ENCODE measurements around the gene WFS1.

The WFS1 gene

GRCh38 chr4:6307891-6308290 is 38.2 kb downstream of the WFS1 start:
- no peak overlapping the region for H3K4me3 ChIP-seq (ENCODE audit: low read depth, low read length)
- TF ChIP-seq, protein P1, sequence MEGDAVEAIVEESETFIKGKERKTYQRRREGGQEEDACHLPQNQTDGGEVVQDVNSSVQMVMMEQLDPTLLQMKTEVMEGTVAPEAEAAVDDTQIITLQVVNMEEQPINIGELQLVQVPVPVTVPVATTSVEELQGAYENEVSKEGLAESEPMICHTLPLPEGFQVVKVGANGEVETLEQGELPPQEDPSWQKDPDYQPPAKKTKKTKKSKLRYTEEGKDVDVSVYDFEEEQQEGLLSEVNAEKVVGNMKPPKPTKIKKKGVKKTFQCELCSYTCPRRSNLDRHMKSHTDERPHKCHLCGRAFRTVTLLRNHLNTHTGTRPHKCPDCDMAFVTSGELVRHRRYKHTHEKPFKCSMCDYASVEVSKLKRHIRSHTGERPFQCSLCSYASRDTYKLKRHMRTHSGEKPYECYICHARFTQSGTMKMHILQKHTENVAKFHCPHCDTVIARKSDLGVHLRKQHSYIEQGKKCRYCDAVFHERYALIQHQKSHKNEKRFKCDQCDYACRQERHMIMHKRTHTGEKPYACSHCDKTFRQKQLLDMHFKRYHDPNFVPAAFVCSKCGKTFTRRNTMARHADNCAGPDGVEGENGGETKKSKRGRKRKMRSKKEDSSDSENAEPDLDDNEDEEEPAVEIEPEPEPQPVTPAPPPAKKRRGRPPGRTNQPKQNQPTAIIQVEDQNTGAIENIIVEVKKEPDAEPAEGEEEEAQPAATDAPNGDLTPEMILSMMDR (IDR thresholded peaks at IDR 0.05; ENCODE audit: borderline replicate concordance, insufficient read depth, low read depth, low read length): no peak

DNA sequence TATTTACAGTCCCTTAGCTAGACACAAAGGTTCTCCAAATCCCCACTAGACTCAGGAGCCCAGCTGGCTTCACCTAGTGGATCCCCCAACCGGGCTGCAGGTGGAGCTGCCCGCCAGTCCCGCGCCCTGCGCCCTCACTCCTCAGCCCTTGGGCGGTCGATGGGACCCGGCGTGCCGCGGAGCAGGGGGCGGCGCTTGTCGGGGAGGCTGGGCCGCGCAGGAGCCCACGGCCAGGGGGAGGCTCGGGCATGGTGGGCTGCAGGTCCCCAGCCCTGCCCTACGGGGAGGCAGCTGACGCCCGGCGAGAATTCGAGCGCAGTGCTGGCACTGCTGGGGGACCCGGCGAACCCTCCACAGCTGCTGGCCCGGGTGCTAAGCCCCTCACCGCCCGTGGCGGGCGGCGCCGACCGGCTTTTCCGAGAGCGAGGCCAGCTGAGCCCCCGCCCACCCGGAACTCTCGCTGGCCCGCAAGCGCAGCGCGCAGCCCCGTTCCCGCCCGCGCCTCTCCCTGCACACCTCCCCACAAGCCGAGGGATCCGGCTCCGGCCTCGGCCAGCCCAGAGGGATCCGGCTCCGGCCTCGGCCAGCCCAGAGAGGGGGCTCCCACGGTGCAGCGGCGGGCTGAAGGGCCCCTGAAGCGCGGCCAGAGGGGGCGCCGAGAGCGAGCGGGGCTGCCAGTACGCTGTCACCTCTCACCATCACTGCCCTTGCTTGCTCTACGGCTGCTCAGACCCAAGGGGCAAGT is 39.4 kb downstream of the WFS1 start:
- TF ChIP-seq, protein P1 (IDR thresholded peaks at IDR 0.05; ENCODE audit: borderline replicate concordance, insufficient read depth, low read depth, low read length): no peak
- no peak overlapping the region for H3K4me3 ChIP-seq (ENCODE audit: low read depth, low read length)

DNA sequence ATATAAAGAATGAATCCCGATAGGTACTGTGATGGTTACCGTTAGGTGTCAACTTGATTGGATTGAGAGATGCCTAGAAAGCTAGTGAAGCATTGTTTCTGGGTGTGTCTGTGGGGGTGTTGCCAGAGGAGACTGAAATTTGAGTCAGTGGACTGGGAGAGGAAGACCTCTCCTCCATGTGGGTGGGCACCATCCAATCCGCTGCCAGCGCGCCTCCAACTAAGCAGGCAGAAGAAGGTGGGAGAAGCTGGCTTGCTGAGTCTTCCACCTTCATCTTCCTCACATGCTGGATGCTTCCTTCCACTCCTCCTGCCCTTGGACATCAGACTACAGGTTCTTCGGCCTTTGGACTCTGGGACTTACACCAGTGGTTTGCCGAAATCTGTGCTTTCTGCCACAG is 40.1 kb downstream of the WFS1 start:
- no peak overlapping the region for H3K4me3 ChIP-seq (ENCODE audit: low read depth, low read length)
- TF ChIP-seq, protein P1 (IDR thresholded peaks at IDR 0.05; ENCODE audit: borderline replicate concordance, insufficient read depth, low read depth, low read length): no peak

DNA sequence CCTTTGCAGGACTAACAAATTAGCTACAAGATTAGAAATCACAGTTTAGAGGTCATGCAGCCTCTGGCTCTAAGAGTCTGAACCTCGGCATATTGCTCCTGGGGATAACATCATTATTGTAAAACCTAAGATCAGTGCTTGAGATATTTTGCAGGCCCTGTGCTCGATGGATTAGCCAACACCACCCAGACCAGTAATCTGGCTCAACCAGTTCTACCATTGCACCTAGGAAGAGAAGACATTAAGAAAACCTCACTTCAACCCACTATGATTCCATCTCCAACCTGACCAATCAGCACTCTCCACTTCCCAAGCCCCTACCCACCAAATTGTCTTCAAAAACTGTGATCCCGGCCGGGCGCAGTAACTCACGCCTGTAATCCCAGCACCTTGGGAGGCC is 43.6 kb downstream of the WFS1 start:
- TF ChIP-seq, protein P1 (IDR thresholded peaks at IDR 0.05; ENCODE audit: borderline replicate concordance, insufficient read depth, low read depth, low read length): no peak
- no peak overlapping the region for H3K4me3 ChIP-seq (ENCODE audit: low read depth, low read length)

DNA sequence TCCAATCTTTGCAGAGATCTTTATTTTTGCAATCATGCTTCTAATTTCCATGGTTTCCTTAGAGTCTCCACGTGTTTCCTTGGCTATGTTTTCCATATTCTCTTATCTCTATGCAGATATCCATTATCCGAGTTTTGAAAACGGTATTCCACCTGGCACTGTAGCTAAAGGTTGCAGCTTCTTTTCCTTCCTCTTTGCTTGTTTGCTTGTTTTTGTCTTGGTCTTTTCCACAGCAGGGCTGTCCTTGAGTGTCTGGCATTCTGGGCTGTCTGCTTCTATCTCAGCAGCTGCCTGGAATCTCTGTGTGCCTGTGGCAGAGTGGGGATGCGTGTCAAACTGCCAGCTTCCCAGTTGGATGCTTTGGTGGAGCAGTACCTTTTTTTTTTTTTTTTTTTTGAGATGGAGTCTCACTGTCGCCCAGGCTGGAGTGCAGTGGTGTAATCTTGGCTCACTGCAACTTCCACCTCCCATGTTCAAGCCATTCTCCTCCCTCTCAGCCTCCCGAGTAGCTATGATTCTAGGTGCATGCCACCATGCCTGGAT is 46.9 kb downstream of the WFS1 start:
- TF ChIP-seq, protein P1 (IDR thresholded peaks at IDR 0.05; ENCODE audit: borderline replicate concordance, insufficient read depth, low read depth, low read length): no peak
- no peak overlapping the region for H3K4me3 ChIP-seq (ENCODE audit: low read depth, low read length)

- TF ChIP-seq, protein P1 (IDR thresholded peaks at IDR 0.05; ENCODE audit: borderline replicate concordance, insufficient read depth, low read depth, low read length): no peak
- no peak overlapping the region for H3K4me3 ChIP-seq (ENCODE audit: low read depth, low read length)
Observed at GRCh38 chr4:6318206-6318605, 48.6 kb downstream of the WFS1 start.

DNA sequence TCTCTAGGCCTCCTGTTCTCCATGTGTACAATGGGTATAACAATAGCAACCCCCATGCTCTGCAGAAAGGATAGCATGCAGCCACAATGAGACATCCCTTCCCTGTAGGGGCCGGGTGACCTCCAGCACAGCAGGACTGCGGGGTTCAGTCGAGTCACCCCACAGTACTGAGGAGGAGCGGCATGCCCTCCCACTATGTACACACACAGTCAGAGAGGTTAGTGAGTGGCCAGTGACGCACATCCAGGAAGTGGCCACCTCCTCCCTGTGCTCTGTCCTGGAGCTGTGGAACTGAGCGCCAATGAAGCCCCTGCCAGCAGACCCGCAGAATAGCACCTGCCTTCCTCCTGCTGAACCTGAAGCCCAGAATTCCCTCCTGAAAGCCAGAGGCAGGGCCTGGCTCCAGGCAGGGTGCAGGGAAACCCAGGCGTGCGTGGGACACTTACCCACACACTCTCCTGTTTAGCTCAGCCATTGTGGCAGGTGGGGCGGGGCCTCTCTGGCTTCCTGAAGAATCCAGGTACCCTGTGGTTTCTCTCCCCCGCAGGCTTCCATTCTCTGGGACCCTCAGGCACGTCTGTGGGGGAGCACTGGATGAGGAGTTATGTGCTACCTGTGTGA is 50.0 kb downstream of the WFS1 start:
- no peak overlapping the region for H3K4me3 ChIP-seq (ENCODE audit: low read depth, low read length)
- TF ChIP-seq, protein P1 (IDR thresholded peaks at IDR 0.05; ENCODE audit: borderline replicate concordance, insufficient read depth, low read depth, low read length): no peak
